Measurements from ENCODE around the gene RAP2A.

Gene RAP2A

DNA sequence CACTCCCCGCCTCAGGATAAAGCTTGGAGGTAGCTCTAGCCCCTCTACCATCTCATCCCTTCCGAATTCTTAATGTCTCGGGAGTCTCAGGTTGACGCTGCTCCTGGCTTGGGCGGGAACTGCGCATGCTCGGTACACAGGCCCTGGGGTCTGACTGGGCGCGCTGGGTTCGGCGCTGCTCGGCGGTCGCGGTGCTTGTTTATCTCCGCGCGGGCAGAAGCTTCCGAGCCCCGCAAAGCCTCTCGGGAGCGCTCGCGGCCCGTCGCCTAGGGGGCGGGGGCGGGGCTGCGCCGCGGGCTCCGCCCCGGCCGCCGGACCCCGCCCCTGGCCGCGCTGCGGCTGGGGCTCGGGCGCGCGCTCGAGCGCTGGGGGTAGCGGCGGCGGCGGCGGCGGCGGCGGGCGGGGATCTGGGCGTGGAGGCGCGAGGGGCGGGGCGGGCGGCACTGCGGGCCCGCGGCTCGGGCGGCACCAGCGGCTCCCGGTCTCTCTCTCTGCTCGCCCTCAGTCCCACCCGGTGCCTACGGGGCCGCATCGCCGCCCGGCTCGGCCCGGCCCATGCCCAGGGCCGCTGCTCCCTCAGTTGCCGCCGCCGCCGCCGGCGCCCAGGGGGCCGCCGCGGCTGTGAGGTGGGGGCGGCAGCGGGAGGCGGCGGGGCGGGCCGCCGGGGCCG lies at the start of gene RAP2A:
Gene RAP2A, plus strand, starts transcription at position 443 of the 670 bp plus-strand sequence. CDS start 302 bp downstream, outside the sequence.
- peak; percentile 96 for DNase-seq (ENCODE audit: low spot score)

DNA sequence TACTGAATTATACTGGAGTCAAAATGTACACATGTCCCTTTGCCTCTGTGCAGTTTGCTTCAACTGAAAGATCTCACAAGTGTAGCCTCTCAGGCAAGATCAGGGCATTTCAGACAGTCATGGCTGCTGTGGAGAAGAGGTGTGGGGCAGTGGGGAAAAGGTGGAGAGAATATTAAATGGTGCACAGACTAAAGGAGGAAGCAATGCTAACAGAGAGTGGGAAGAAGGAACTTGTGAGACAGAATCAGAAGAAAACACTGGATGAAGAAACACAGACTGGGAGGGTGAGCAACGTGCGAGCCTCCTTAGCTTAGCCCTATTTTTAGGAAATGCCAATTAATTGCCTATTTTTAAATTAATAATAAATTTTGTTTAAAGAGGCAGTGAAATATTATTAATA lies 49.6 kb upstream of the RAP2A start:
- DNase-seq (ENCODE audit: low spot score) = no peak

DNA sequence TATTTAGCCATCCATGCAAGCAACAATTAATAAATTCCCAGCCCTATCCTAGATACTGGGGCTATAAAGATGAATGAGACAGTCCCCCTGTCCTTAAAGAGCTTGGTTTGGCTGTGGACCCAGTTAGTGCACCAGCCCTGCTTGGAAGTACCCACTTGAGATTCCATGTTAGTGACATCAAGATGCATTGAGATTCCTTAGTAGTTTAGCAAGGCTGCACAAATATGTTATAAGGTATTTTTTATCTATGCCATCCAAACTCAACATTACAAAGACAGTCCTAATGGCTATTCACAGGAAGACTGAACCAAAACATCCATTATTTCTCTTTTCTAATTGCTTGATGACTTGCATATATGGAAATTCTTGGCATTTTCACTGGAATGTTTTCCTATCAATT lies 48.8 kb upstream of the RAP2A start:
- DNase-seq (ENCODE audit: low spot score) = no peak

DNA sequence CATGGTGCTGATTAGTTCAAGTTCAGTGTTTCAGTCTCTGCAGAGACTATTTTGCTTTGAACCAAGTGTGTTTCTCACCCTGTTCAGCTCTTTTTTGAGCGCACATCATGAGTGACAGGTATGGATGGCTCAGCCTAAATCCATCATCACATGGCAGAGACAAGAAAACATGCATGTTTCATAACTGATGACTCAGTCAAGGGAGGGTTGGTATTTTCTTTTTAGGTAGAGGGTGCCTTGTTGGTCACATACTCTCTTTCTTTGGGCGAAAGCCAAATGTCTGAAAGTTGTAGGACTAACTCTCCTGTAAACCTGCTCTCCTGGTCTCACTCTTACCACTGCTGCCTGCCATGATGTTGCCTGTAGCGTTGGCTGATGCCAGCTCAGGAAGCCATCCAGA lies 48.1 kb upstream of the RAP2A start:
- DNase-seq (ENCODE audit: low spot score) = peak; percentile 27

DNA sequence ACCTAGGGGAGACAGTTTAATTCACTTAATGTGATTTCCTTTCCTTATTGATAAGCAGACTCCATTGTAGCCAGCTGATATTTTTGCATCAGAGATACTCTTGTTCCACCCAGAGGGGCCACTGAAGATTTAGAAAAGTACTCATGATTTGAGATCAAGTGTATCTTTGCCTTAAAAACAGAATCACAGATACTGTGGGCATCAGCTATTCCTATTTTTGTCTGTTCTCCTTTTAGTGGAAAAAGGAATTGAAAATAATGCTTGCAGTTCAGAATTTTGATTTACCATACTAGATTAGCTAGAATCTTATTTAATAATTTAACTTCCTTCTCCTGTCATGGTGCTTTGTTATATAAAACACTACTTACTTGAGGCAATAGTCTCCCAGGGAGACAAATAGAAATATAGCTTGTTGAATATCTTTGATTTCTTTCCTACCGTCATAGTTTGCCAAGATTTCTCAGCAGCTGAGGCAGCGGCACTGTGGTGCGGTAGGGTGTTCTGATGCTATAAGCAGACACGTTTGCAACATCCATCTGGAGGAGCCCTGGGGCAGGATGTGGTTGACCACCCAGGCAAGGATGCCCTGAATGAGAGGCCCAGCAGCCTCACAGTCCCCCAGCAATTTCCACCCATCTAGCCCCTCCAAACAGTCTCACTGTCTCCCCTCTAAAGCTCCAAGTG lies 47.0 kb upstream of the RAP2A start:
- DNase-seq (ENCODE audit: low spot score) = no peak

DNA sequence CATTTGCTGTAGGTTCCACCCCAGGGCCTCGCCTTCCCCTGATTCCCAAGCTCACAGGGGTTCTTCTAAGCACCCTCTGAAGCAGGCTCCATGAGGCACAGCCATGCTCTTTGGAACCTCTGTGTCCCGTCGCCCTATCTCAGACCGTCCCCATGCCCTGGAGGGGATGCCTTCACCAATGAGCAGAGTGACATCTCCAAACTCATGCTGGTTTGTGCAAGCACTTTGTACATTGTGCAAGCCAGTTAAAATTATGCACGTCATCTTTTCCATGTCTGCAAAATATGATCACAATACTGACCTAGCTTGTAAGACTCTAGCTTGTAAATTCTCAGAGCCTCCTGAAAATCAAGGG lies 46.5 kb upstream of the RAP2A start:
- no peak for DNase-seq (ENCODE audit: low spot score)

DNA sequence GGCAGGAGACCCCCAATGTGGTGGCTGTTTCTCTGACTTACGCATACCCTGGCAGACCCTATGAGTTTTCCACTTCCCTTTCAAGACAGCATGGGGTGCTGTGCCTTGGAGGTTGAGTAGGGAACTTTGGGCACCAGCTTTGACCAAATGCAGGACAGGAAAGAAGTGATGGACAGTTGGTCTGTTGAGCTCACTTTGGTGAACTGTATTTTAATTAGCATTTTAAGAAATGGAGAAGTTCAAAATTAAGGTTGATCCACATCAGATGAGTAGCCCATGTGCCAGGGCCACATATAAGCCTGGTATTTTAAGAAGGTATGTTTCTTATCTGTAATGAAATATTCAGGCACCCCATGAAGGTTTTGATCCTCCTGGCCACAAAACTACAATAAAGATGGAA lies 46.1 kb upstream of the RAP2A start:
- DNase-seq (ENCODE audit: low spot score) = no peak

DNA sequence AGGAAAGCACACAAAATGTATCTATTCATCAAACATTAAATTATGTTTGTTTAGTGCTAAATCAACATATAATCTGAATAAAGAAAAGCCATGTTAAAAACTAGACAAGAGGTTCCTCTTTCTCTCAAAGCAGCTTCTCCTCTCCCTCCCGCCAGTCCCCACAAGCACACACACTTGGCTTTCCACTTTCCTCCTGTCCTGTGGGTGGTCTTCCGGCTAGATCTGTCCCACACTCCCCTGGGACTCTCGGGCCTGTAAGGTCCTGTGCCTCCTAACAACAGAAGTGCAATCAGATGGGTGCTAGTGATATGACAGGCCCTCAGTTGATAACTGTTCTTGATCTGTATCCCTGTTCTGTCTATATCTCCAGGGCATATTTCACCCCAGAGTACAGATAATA lies 45.6 kb upstream of the RAP2A start:
- no peak for DNase-seq (ENCODE audit: low spot score)

DNA sequence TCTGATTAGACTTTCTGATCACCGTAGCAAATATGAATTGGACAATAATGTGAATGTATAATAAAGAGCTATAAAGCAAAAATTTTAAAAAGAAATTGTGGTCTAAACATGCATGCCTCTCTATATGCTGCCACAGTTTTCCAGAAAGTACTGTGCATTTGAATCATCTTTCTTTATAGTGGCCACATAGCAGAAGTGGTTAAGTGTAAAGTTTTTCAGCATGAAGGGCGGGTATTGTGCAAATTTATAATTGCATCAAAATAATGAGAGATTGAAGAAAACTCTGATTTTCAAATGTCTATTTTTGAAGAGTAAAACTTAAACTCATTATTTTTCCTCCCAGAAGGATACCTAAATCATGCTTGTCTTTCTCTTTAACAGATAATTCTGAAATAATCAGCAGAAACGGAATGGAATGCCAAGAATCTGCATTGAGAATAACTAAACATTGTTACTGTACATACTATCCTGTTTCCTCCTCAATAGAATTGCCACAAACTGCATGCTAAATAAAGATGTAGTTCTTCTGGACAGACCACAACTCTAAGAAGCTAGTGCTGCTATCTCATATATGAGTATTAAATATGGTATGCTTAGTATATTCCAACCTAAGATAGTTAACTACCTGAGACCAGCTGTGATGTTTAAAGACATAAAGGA lies 42.9 kb upstream of the RAP2A start:
- DNase-seq (ENCODE audit: low spot score) = no peak

DNA sequence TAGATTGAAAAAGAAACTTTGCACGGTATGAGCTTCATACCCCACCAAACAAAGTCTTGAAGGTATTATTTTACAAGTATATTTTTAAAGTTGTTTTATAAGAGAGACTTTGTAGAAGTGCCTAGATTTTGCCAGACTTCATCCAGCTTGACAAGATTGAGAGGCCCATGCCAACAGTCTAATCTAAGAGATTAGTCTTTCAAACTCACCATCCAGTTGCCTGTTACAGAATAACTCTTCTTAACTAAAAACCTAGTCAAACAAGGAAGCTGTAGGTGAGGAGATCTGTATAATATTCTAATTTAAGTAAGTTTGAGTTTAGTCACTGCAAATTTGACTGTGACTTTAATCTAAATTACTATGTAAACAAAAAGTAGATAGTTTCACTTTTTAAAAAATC lies 41.9 kb upstream of the RAP2A start:
- no peak for DNase-seq (ENCODE audit: low spot score)

DNA sequence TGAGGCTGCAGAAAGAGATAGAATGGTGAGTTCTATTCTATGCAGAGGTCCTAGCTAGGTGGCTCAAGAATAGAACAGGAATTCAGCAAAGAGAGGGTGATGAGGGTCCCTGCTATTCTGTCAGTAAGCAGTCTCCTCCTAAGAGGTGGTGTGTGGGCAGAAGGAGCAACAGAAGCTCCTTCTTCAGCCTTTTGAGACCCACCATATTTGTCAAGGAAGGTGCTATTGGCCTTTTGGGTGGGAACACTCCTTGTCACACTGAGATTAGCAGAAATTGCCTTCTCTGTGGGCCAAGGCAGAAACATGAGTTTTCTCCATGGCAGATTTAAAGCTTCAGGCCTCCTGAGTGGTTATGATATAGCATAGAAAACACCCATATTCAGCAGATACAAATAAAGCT lies 39.4 kb upstream of the RAP2A start:
- no peak for DNase-seq (ENCODE audit: low spot score)

DNA sequence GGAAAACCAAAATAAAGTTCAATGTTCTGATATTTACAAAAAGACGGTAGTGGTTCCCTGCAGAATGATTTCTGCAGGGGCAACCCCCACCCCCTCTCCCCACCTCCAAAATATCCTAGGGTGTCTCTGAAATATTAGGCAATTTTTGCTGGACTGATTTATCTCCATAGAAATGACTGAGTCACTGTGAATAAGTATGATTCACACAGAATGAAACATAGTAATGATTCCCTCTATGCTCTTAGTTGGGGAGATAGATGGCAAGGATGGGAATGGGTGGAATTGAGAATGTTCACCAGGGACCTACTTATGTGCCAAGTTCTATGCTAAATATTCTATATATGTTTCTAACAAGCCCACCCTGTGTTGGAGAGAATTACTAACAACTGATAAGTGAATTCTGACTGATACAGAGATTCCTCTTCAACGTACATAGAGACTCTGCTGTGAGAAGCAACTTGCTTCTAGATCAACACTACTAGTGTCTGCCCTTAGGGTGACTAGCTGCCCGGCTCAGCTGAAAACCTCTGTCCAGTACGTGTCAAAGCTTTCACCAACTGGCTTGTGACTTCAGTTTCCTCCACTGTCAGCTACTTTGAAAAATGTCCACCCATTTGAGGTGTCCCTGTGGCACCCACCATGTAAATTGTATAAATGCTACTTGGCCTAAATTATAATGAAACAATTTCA lies 38.4 kb upstream of the RAP2A start:
- DNase-seq (ENCODE audit: low spot score) = peak; percentile 37

DNA sequence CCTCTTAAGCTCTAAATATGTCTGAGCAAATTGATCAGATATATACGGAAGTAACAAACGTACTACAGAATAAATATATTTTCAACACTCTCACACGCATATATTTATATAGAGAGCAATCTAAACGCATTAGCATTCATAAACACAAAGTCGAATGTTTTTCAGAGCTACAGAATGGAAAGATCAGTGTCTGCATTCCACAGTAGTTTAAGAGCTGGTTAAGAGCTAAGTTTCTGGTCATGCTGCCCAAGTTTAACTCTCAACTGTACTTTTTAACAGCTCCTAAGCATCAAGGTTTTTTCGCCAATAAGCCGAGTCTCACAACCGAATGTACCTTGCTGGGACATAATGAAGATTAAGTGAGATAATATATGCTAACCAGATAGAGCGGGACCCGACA lies 36.7 kb upstream of the RAP2A start:
- no peak for DNase-seq (ENCODE audit: low spot score)

DNA sequence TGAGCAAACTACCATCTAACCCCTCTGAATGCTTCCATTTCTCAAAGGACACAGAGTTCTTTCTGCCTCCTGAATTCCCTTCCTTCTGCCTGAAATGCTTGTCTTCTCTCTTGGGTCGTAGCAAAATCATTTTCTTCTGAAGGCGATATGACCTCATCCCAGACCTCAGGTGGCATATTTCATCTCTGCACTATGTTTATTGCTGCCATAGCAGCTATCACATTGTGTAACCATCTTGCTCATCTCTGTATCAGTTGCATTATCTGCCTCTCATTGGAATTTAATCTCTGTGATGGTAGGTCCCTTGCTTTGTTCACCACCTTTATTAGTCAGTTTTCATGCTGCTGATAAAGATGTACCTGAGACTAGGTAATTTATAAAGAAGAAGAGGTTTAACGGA lies 32.5 kb upstream of the RAP2A start:
- no peak for DNase-seq (ENCODE audit: low spot score)

DNA sequence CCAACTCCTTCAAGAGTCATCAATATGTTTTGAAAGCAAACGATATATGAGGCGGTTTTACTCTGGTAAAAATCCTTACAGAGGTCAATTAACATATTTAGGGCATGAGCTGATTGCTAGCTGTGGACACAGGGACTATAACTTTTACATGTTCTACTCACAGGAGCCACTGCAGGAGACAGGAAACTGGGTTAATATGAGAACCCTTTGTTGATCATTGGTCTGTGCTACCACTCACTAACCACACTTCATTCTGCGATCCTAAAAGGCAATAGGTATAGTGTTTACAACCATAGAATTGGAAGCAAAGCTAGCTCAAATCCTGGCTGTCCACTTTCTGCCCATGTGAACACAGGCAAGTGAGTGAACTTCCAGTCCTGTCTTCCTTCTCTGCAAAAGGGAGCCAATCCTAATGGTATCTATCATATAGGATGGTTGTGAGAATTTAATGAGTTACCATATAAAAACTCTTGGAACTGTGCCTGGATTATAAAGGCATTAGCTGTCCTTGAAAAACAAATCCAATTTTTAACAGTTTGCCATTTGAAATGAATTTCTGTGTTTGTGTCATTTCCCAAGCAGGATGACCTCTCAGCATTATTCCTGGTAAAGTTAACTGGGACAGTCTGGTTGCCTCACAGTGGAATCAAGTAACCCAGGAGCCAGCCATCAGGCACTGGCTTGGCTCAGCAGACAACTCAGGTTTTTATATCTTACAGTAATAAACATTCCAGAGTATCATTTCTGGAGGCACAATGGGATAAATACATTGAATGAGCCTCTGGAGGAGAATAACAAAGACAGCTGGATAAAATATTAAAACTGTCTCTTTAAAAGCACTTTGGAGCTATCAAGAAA lies 29.8 kb upstream of the RAP2A start:
- DNase-seq (ENCODE audit: low spot score) = no peak

DNA sequence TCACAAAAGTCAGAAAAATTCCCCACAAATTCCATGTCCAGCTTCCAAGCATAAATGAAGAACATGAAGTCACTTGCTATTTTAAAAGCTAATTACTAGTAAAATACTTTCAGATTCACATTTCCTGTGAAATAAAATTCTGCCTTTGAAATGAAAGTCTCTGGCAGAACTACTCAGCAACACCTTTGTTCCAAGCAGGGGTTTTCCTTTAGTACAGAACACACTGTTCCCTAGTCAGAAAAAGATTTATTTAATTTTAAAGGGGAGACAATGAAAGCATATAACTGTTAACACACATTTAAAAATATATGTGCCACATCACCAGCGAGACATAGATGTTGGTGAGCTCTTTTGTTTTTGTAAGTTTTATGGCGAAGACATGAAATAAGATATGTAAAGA lies 26.4 kb upstream of the RAP2A start:
- no peak for DNase-seq (ENCODE audit: low spot score)

DNA sequence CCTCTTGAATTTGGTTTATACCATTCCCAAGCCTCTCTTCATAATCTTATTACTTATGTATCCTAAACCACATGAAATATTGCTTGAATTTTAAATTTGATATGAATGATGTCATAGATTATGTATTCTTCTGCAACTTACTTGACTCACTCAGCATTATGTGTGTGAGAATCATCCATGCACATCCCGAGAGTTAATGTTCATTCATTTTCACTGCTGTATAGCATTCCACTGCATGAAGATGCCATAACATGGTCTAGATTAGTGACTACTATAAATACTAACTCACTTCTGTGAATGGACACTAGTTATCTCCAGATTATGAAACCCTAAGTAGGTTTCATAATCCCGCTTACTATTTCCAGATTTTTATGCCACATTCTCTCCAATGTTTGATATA lies 25.0 kb upstream of the RAP2A start:
- no peak for DNase-seq (ENCODE audit: low spot score)

DNA sequence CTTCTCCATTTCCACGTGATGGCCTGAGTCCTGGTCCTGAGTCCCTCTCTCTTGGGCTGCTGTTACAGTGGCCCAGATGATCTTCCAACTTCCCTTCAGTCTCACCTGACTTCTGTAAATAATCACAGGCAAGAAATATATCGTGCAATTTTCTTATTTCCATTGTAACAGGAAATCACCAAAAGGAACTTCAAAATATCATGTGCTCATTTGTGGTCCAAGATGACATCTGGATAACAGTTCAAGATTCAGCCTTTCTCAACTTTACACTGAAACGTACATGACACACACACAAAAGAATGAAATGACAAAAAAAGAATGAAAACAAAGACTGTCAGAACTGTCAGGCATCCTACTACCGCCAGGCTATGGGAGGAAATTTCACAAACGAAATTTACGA lies 22.0 kb upstream of the RAP2A start:
- DNase-seq (ENCODE audit: low spot score) = no peak

DNA sequence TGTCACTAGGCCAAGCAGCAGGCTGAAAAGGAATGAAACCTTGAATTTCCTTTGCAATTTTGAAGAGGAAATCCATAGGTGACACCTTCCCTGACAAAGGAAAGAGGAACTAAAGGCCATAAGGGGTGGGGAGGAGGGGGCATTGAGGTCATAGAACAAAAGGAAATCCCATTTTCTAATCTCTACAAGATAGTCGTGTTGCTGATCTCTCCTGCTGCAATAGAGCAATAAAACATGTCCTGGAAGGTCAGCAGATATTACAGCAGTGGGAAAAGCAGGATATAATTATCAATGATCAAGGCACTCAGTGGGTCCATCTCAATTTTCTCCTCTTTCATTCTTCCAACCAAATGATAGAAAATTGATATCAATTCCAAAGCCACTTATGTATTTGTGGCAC lies 20.3 kb upstream of the RAP2A start:
- no peak for DNase-seq (ENCODE audit: low spot score)

DNA sequence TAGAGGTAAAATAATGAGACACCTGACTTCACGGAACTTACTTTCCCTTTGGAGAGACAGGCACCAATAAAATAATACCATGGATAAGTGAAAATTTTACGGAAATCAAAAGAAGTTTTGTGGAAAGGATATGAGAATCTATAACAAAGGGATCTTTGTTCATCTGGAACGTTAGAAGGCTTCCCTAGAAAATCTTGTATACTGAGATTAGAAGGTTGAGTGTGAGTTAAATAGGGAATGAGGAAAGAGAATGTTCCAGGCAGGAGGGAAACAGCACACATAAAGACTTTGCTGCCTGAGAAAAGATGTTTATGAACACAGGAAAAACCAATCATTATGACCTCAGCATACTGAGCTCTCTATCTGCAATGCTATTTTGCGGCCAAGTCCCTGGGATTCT lies 19.6 kb upstream of the RAP2A start:
- no peak for DNase-seq (ENCODE audit: low spot score)

DNA sequence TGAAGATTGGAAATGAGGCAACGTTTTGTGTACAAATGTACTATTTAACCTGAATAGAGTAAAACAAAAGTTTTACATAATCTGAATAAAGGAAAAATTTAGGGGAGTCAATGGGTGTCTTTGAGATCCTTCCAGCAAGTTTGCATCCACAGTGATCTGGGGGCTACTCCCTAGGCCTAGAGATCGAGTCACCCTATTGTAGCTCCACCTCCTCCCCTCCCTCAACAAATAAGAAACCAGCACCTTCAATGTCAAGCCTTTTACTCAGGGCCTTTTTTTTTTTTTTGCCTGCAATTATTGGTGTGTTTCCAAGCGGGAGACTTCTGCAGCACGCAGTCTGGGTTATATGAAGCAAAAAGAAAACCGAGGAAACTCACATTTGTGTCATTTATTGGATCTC lies 16.3 kb upstream of the RAP2A start:
- DNase-seq (ENCODE audit: low spot score) = no peak

All from hematopoietic multipotent progenitor cell treated with erythropoietin and hydrocortisone succinate and interleukin-3 and kit ligand, for 17 days (in vitro differentiated cells).